HCT116 (cell line): ENCODE data around the gene MOB3A. TPM values are rescaled to one million over a fixed set of nuclear protein-coding genes. Genes with fewer than 3 reads are reported as not detected.

Experiments used
- ATAC-seq: fragments of 200-7000 bp; cut with Tn5 transposase; 2 replicates; pipeline ENCODE4 v1.9.1; 2020; ENCODE audit warnings: mild to moderate bottlenecking, moderate library complexity
- BruUV-seq: library from RNA; stranded (reverse); fragments of 400-500 nt; replicated peaks from 2 replicates; lab custom pipeline; 2021; lab: Mats Ljungman, UMichigan
- CTCF ChIA-PET: fragments of 300-600 bp; sonication (Branson Sonifier 250); formaldehyde crosslinking; loops from one replicate; lab custom pipeline; 2021; ENCODE audit warnings: antibody characterized with exemption; lab: Charles Lee
- POLR2A ChIA-PET: fragments of 300-600, 350-600 bp; sonication (Branson Sonifier 250); formaldehyde crosslinking; loops from one replicate; lab custom pipeline; 2021; ENCODE audit warnings: antibody characterized with exemption; lab: Charles Lee
- RAD21 ChIA-PET, 2 experiments: fragments of 300-600 bp; sonication (Branson Sonifier 250); formaldehyde crosslinking; loops; one replicate each; lab custom pipeline; 2023; ENCODE audit warnings: low total read pairs in 2 of 2; ENCODE audit not compliant: uncharacterized antibody in 2 of 2, unreplicated experiment in 2 of 2, low non-redundant PET in 1 of 2; lab: Charles Lee
- DNase-seq: peaks from one replicate; pipeline ENCODE4 v3.0.0-alpha.2; 2010; ENCODE audit warnings: low read depth, low spot score
- H2AFZ ChIP-seq: fragments of 200-600 bp; shearing (Covaris generic), sonication (generic); 2 replicates; pipeline ENCODE4 v1.6.1; 2017; ENCODE audit warnings: low read depth, mixed run types, mixed read lengths, antibody characterized with exemption, low read length; ENCODE audit not compliant: poor library complexity, severe bottlenecking
- H3K27ac ChIP-seq: 2 replicates; pipeline ENCODE4 v1.5.1; 2012; ENCODE audit warnings: low read depth, low read length
- H3K27me3 ChIP-seq: fragments of 200-600 bp; sonication (generic); 2 replicates; pipeline ENCODE4 v1.6.1; 2016; ENCODE audit warnings: mixed run types, low read length, mixed read lengths; ENCODE audit not compliant: insufficient read depth
- H3K36me3 ChIP-seq, 2 experiments: fragments of 200-500 bp in 1 of 2; fragments of 200-600 bp in 1 of 2; sonication (Bioruptor generic) in 1 of 2; sonication (generic) in 1 of 2; 2 replicates each; pipeline versions ENCODE4 v1.5.1 to v1.6.1; 2014 to 2016; ENCODE audit warnings: low read length in 2 of 2, inconsistent platforms in 1 of 2, mixed read lengths in 1 of 2, mixed run types in 1 of 2; ENCODE audit not compliant: insufficient read depth in 2 of 2, control insufficient read depth in 1 of 2
- H3K4me1 ChIP-seq, 2 experiments: fragments of 200-600 bp in 1 of 2; sonication (generic) in 1 of 2; 2 replicates each; pipeline versions ENCODE4 v1.5.1 to v1.6.1; 2012 to 2017; ENCODE audit warnings: low read length in 2 of 2, inconsistent platforms in 1 of 2, mild to moderate bottlenecking in 1 of 2, mixed read lengths in 1 of 2, mixed run types in 1 of 2, moderate library complexity in 1 of 2; ENCODE audit not compliant: insufficient read depth in 2 of 2, control insufficient read depth in 1 of 2
- H3K4me2 ChIP-seq: fragments of 200-600 bp; sonication (generic); 2 replicates; pipeline ENCODE4 v1.6.1; 2017; ENCODE audit warnings: mixed run types, low read length, mixed read lengths
- H3K4me3 ChIP-seq, 2 experiments: fragments of 200-600 bp in 1 of 2; sonication (generic) in 1 of 2; replicated peaks in 1 of 2; 2 replicates each; pipeline ENCODE4 v1.5.1; 2011 to 2016; ENCODE audit warnings: low read length in 2 of 2, control low read depth in 1 of 2, low read depth in 1 of 2, mild to moderate bottlenecking in 1 of 2, mixed read lengths in 1 of 2, mixed run types in 1 of 2
- H3K79me2 ChIP-seq: fragments of 200-600 bp; sonication (generic); 2 replicates; pipeline ENCODE4 v1.6.1; 2017; ENCODE audit warnings: mild to moderate bottlenecking, mixed run types, low read length, moderate library complexity, mixed read lengths; ENCODE audit not compliant: insufficient read depth
- H3K9ac ChIP-seq: fragments of 200-600 bp; sonication (generic); 2 replicates; pipeline ENCODE4 v1.6.1; 2016; ENCODE audit warnings: low read length, mixed read lengths
- H3K9me2 ChIP-seq: fragments of 200-600 bp; sonication (generic), shearing (Covaris generic); 2 replicates; pipeline ENCODE4 v1.6.1; 2017; ENCODE audit warnings: mixed run types, mild to moderate bottlenecking, moderate library complexity; ENCODE audit not compliant: insufficient read depth
- H3K9me3 ChIP-seq, 2 experiments: fragments of 200-500 bp in 1 of 2; fragments of 200-600 bp in 1 of 2; sonication (Bioruptor generic) in 1 of 2; sonication (generic) in 1 of 2; 2 replicates each; pipeline ENCODE4 v1.6.1; 2014 to 2017; ENCODE audit warnings: low read length in 2 of 2, mixed read lengths in 2 of 2, inconsistent platforms in 1 of 2, low read depth in 1 of 2, mild to moderate bottlenecking in 1 of 2, mixed run types in 1 of 2, moderate library complexity in 1 of 2; ENCODE audit not compliant: control insufficient read depth in 1 of 2, insufficient read depth in 1 of 2
- H4K20me1 ChIP-seq: fragments of 200-600 bp; sonication (generic), shearing (Covaris generic); 2 replicates; pipeline ENCODE4 v1.6.1; 2017; ENCODE audit warnings: mixed run types, mild to moderate bottlenecking, moderate library complexity; ENCODE audit not compliant: insufficient read depth
- ATF3 ChIP-seq: IDR thresholded peaks from 2 replicates; pipeline ENCODE4 v1.6.1; 2012
- CBX3 ChIP-seq: IDR thresholded peaks from 2 replicates; pipeline ENCODE4 v1.6.1; 2012; ENCODE audit warnings: low read depth
- CEBPB ChIP-seq: IDR thresholded peaks from 2 replicates; pipeline ENCODE4 v1.6.1; 2012; ENCODE audit warnings: low read depth
- CTCF ChIP-seq, 3 experiments: fragments of 200-600 bp in 1 of 3; sonication (generic) in 1 of 3; IDR thresholded peaks in 2 of 3; conservative IDR thresholded peaks in 1 of 3; 2 replicates each; pipeline ENCODE4 v1.5.1; 2012 to 2017; ENCODE audit warnings: low read depth in 2 of 3, low read length in 2 of 3, antibody characterized with exemption in 1 of 3, borderline replicate concordance in 1 of 3, control low read depth in 1 of 3, mild to moderate bottlenecking in 1 of 3, mixed read lengths in 1 of 3, mixed run types in 1 of 3, moderate library complexity in 1 of 3; ENCODE audit not compliant: insufficient read depth in 1 of 3
- EZH2 ChIP-seq: fragments of 200-600 bp; sonication (generic); IDR thresholded peaks from 2 replicates; pipeline ENCODE4 v1.6.1; 2017; ENCODE audit warnings: antibody characterized with exemption, mixed run types
- EZH2phosphoT487 ChIP-seq: fragments of 200-600 bp; IDR thresholded peaks from 2 replicates; pipeline ENCODE4 v1.6.1; 2018; ENCODE audit warnings: antibody characterized with exemption, borderline replicate concordance
- FOSL1 ChIP-seq: IDR thresholded peaks from 2 replicates; pipeline ENCODE4 v1.6.1; 2012; ENCODE audit warnings: low read depth
- JUND ChIP-seq: IDR thresholded peaks from 2 replicates; pipeline ENCODE4 v1.6.1; 2012
- POLR2A ChIP-seq: IDR thresholded peaks from 2 replicates; pipeline ENCODE4 v1.7.0; 2011; ENCODE audit warnings: borderline replicate concordance; ENCODE audit not compliant: insufficient read depth, insufficient read length; ENCODE audit errors: extremely low read depth
- POLR2AphosphoS5 ChIP-seq: IDR thresholded peaks from 2 replicates; pipeline ENCODE4 v1.6.1; 2011; ENCODE audit warnings: mild to moderate bottlenecking, low read depth, low read length, moderate library complexity
- SIN3A ChIP-seq: IDR thresholded peaks from 2 replicates; pipeline ENCODE4 v1.6.1; 2012; ENCODE audit warnings: low read depth
- SP1 ChIP-seq: IDR thresholded peaks from 2 replicates; pipeline ENCODE4 v1.6.1; 2012; ENCODE audit warnings: low read depth
- SRF ChIP-seq: IDR thresholded peaks from 2 replicates; pipeline ENCODE4 v1.6.1; 2012; ENCODE audit warnings: low read depth
- TCF7L2 ChIP-seq: IDR thresholded peaks from 2 replicates; pipeline ENCODE4 v1.7.0; 2011; ENCODE audit warnings: borderline replicate concordance, inconsistent platforms; ENCODE audit not compliant: insufficient read depth, insufficient read length; ENCODE audit errors: extremely low read depth
- YY1 ChIP-seq: IDR thresholded peaks from 2 replicates; pipeline ENCODE4 v1.6.1; 2011; ENCODE audit warnings: low read length, low read depth, moderate library complexity, mild to moderate bottlenecking; ENCODE audit not compliant: insufficient replicate concordance; ENCODE audit errors: extremely low read depth
- ZFX ChIP-seq: fragments of 450-650 bp; IDR thresholded peaks from 2 replicates; pipeline ENCODE4 v1.6.1; 2017
- intact Hi-C: fragments of 100-400 bp; cut with micrococcal nuclease; formaldehyde crosslinking; loops from 2 replicates; pipeline ENCODE4 v1.10.0; 2022
- total RNA-seq: library from RNA; stranded (reverse); gene quantifications from one replicate; pipeline ENCODE4 v1.2.1, GENCODE V29; 2021; ENCODE audit not compliant: unreplicated experiment

MOB3A gene
- total RNA-seq, 1 experiment from 2014 or later = 32.1 TPM

- TF ChIP-seq ATF3 = no peak
Observed at GRCh38 chr19:2064395-2064787, 31.7 kb downstream of the MOB3A start (continued).

- intact Hi-C loops = loop anchor here (10.0 kb wide), 1 partner anchor 129 kb away; no protein-coding TSS in a partner anchor
- H3K9me2 ChIP-seq = no peaks in the 10 kb centered on the region
- H2AFZ ChIP-seq = no peak overlapping the region
- DNase-seq = no peak
- H3K27ac ChIP-seq = no peak overlapping the region
- no peaks in the 10 kb centered on the region for H3K9me3 ChIP-seq
- no peaks in the 10 kb centered on the region for H4K20me1 ChIP-seq
- no peak for ATAC-seq
- CTCF ChIA-PET = no interaction called here
- no peaks in the 10 kb centered on the region for H3K36me3 ChIP-seq
- no peaks in the 10 kb centered on the region for H3K27me3 ChIP-seq
- no peak for TF ChIP-seq TCF7L2
- no peak for TF ChIP-seq JUND
- no peak for TF ChIP-seq EZH2
- TF ChIP-seq ATF3 = no peak
- TF ChIP-seq POLR2A = no peak
- TF ChIP-seq POLR2AphosphoS5 = no peak
- no peak for TF ChIP-seq FOSL1
- no peak for TF ChIP-seq ZFX
- TF ChIP-seq EZH2phosphoT487 = no peak
- TF ChIP-seq SP1 = no peak
- no peak for TF ChIP-seq CBX3
- no peak for TF ChIP-seq CEBPB
- TF ChIP-seq SIN3A = no peak
- TF ChIP-seq YY1 = no peak
- no peak for TF ChIP-seq SRF
- TF ChIP-seq CTCF (IDR thresholded peaks at IDR 0.05 in 2 of 3, conservative IDR thresholded peaks at IDR 0.05 in 1 of 3; ENCODE audit: borderline replicate concordance in 1 of 3, insufficient read depth in 1 of 3, low read depth in 2 of 3, low read length in 2 of 3) = no peak
- TF ChIP-seq, all 23 proteins: peak for 0
- ChIA-PET POLR2A (interaction anchor here (2.0 kb wide), 1 partner anchor 12 kb away, joined by 7 read pairs; no protein-coding TSS in a partner anchor), RAD21 (no interaction called here)
- Histone ChIP-seq H3K79me2 (no peaks in the 10 kb centered on the region), H3K4me1 (peaks cover 35 to 53% of the 10 kb centered on the region in 2 experiments), H3K4me3 (no peak overlapping the region), H3K9ac (no peak overlapping the region), H3K4me2 (no peak overlapping the region)
- BruUV-seq = no TSS peak
Observed at GRCh38 chr19:2063824-2064223, 32.3 kb downstream of the MOB3A start.
